Measurements from ENCODE around the gene UPF1.

The UPF1 gene

DNA sequence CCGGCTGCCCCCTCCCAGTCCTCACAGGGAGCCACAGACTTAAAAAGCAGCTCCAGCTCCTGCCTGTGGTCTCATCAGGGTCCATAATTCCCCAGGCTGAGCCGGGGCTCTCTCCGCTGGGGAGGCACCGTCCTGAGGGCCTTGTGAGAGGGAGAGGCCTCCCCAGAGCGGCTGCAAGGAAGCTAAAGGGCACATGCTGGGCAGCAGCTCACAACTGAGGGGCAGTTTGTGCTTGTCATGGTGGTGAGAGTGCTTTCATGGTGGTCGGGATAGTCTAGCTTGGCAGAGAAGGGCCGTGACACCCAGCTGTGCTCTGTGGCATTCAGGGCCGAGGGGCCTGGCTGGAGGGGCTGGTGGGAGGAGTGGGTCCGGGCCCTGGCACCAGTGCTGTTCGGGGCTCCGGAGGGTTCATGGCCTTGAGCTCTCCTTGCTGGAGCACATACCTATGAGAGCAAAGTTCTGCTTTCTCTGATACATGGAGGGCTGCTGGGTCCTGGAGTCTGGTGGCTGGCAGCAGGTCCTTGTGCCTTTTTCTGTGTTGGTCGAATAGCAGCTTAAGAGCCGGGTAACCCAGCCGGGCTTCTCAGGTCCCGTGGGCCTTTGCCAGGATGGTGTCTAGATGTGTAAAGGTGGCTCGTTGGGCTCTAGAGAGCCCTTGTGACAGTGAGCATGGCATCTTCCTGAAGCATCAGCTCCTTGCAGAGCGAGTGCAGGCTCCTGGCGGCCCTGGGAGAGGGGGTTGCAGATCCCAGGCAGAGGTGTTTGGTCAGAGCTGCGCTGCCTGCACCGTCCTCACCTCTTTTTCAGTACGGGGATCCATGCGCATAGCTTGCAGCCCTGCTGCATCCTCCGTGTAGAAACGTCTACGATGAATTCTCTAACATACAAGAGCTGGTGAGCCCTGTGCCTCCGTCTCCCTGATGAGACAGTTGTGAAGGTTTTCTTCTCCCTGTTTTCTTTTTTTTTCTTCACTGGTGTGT lies 8.8 kb downstream of the UPF1 start:
- Histone ChIP-seq H3K4me1 (ENCODE audit: control insufficient read depth, insufficient read depth, low read length) (peaks cover 16% of the 10 kb centered on the region), H3K36me3 (ENCODE audit: control insufficient read depth in 2 of 2, insufficient read depth in 1 of 2, low read length in 2 of 2) (peaks cover 4 to 54% of the 10 kb centered on the region in 2 experiments; a peak in 2 of 3 replicates), H3K4me3 (ENCODE audit: low read depth, low read length) (no peak overlapping the region), H3K27ac (ENCODE audit: extremely low read depth, low read depth, low read length) (no peak overlapping the region), H3K9me3 (ENCODE audit: control insufficient read depth, insufficient read depth, low read depth, low read length) (no peaks in the 10 kb centered on the region)
- POLR2A ChIA-PET, result interaction anchor here (0.6 to 4.9 kb wide), 3 partner anchors 9 to 97 kb away, joined by 3 to 23 read pairs (median 4); partner anchors contain the start of gene UPF1
- TF ChIP-seq ZIC2 (tag by site-specific recombination; IDR thresholded peaks at IDR 0.05) (peak; percentile 28; the same call in 1 of the 2 replicates), HOXA7 (CRISPR knock-in tag; IDR thresholded peaks at IDR 0.05; ENCODE audit: borderline replicate concordance) (no peak)
- CTCF ChIA-PET, result interaction anchor here (0.6 to 2.4 kb wide), 4 partner anchors 26 to 390 kb away, joined by 3 to 8 read pairs (median 4); no protein-coding TSS in a partner anchor

- H3K27ac ChIP-seq (ENCODE audit: extremely low read depth, low read depth, low read length), result no peak overlapping the region
- CTCF ChIA-PET, result interaction anchor here (0.5 to 1.8 kb wide), 4 partner anchors 9 to 390 kb away, joined by 3 to 6 read pairs (median 3); partner anchors contain the start of gene UPF1
- peaks cover 4 to 54% of the 10 kb centered on the region in 2 experiments; a peak in 2 of 3 replicates for H3K36me3 ChIP-seq (ENCODE audit: control insufficient read depth in 2 of 2, insufficient read depth in 1 of 2, low read length in 2 of 2)
- no peak overlapping the region for H3K4me3 ChIP-seq (ENCODE audit: low read depth, low read length)
- H3K4me1 ChIP-seq (ENCODE audit: control insufficient read depth, insufficient read depth, low read length), result peaks cover 16% of the 10 kb centered on the region
- TF ChIP-seq MEIS1 (CRISPR knock-in tag; IDR thresholded peaks at IDR 0.05; ENCODE audit: borderline replicate concordance) (no peak), ZNF37A (tag by site-specific recombination; IDR thresholded peaks at IDR 0.05) (no peak), ZNF354C (tag by site-specific recombination; IDR thresholded peaks at IDR 0.05; ENCODE audit: borderline replicate concordance, low read depth) (no peak), ZSCAN16 (tag by site-specific recombination; IDR thresholded peaks at IDR 0.05) (no peak), ZNF404 (tag by site-specific recombination; IDR thresholded peaks at IDR 0.05) (no peak), HOXC10 (CRISPR knock-in tag; IDR thresholded peaks at IDR 0.05) (no peak), ZNF560 (tag by site-specific recombination; IDR thresholded peaks at IDR 0.05; ENCODE audit: borderline replicate concordance) (no peak), ZNF2 (tag by site-specific recombination; IDR thresholded peaks at IDR 0.05) (no peak), ZNF391 (tag by site-specific recombination; IDR thresholded peaks at IDR 0.05; ENCODE audit: borderline replicate concordance, low read depth) (no peak), ELK4 (IDR thresholded peaks at IDR 0.05; ENCODE audit: borderline replicate concordance, low read depth, low read length) (no peak), ZNF138 (tag by site-specific recombination; IDR thresholded peaks at IDR 0.05; ENCODE audit: borderline replicate concordance) (no peak), ZNF707 (tag by site-specific recombination; IDR thresholded peaks at IDR 0.05) (no peak), ZNF530 (tag by site-specific recombination; IDR thresholded peaks at IDR 0.05; ENCODE audit: low read depth) (no peak), OSR2 (tag by site-specific recombination; IDR thresholded peaks at IDR 0.05) (no peak), ZNF24 (tag by site-specific recombination; IDR thresholded peaks at IDR 0.05) (no peak), ZNF157 (tag by site-specific recombination; IDR thresholded peaks at IDR 0.05) (no peak)
- TF ChIP-seq, protein P1, sequence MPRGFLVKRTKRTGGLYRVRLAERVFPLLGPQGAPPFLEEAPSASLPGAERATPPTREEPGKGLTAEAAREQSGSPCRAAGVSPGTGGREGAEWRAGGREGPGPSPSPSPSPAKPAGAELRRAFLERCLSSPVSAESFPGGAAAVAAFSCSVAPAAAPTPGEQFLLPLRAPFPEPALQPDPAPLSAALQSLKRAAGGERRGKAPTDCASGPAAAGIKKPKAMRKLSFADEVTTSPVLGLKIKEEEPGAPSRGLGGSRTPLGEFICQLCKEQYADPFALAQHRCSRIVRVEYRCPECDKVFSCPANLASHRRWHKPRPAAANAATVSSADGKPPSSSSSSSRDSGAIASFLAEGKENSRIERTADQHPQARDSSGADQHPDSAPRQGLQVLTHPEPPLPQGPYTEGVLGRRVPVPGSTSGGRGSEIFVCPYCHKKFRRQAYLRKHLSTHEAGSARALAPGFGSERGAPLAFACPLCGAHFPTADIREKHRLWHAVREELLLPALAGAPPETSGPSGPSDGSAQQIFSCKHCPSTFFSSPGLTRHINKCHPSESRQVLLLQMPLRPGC (tag by site-specific recombination; IDR thresholded peaks at IDR 0.05), result no peak
- TF ChIP-seq, protein P2, sequence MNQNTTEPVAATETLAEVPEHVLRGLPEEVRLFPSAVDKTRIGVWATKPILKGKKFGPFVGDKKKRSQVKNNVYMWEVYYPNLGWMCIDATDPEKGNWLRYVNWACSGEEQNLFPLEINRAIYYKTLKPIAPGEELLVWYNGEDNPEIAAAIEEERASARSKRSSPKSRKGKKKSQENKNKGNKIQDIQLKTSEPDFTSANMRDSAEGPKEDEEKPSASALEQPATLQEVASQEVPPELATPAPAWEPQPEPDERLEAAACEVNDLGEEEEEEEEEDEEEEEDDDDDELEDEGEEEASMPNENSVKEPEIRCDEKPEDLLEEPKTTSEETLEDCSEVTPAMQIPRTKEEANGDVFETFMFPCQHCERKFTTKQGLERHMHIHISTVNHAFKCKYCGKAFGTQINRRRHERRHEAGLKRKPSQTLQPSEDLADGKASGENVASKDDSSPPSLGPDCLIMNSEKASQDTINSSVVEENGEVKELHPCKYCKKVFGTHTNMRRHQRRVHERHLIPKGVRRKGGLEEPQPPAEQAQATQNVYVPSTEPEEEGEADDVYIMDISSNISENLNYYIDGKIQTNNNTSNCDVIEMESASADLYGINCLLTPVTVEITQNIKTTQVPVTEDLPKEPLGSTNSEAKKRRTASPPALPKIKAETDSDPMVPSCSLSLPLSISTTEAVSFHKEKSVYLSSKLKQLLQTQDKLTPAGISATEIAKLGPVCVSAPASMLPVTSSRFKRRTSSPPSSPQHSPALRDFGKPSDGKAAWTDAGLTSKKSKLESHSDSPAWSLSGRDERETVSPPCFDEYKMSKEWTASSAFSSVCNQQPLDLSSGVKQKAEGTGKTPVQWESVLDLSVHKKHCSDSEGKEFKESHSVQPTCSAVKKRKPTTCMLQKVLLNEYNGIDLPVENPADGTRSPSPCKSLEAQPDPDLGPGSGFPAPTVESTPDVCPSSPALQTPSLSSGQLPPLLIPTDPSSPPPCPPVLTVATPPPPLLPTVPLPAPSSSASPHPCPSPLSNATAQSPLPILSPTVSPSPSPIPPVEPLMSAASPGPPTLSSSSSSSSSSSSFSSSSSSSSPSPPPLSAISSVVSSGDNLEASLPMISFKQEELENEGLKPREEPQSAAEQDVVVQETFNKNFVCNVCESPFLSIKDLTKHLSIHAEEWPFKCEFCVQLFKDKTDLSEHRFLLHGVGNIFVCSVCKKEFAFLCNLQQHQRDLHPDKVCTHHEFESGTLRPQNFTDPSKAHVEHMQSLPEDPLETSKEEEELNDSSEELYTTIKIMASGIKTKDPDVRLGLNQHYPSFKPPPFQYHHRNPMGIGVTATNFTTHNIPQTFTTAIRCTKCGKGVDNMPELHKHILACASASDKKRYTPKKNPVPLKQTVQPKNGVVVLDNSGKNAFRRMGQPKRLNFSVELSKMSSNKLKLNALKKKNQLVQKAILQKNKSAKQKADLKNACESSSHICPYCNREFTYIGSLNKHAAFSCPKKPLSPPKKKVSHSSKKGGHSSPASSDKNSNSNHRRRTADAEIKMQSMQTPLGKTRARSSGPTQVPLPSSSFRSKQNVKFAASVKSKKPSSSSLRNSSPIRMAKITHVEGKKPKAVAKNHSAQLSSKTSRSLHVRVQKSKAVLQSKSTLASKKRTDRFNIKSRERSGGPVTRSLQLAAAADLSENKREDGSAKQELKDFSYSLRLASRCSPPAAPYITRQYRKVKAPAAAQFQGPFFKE (tag by site-specific recombination; IDR thresholded peaks at IDR 0.05; ENCODE audit: borderline replicate concordance), result no peak
- TF ChIP-seq, protein P3, sequence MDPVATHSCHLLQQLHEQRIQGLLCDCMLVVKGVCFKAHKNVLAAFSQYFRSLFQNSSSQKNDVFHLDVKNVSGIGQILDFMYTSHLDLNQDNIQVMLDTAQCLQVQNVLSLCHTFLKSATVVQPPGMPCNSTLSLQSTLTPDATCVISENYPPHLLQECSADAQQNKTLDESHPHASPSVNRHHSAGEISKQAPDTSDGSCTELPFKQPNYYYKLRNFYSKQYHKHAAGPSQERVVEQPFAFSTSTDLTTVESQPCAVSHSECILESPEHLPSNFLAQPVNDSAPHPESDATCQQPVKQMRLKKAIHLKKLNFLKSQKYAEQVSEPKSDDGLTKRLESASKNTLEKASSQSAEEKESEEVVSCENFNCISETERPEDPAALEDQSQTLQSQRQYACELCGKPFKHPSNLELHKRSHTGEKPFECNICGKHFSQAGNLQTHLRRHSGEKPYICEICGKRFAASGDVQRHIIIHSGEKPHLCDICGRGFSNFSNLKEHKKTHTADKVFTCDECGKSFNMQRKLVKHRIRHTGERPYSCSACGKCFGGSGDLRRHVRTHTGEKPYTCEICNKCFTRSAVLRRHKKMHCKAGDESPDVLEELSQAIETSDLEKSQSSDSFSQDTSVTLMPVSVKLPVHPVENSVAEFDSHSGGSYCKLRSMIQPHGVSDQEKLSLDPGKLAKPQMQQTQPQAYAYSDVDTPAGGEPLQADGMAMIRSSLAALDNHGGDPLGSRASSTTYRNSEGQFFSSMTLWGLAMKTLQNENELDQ (tag by site-specific recombination; IDR thresholded peaks at IDR 0.05; ENCODE audit: low read depth), result no peak
- H3K9me3 ChIP-seq (ENCODE audit: control insufficient read depth, insufficient read depth, low read depth, low read length), result no peaks in the 10 kb centered on the region
- POLR2A ChIA-PET, result interaction anchor here (0.6 to 4.9 kb wide), 3 partner anchors 9 to 98 kb away, joined by 3 to 23 read pairs (median 4); partner anchors contain the start of gene UPF1
These were observed 9.6 kb downstream of the UPF1 start for GRCh38 chr19:18841400-18841799.

Data from HEK293 (cell line).